Measurements from ENCODE around the gene FBXO27.

The FBXO27 gene

GRCh38 chr19:39059302-39059701 is 27.0 kb upstream of the FBXO27 start:
- Histone ChIP-seq H3K27me3 (ENCODE audit: control insufficient read depth, insufficient read depth, low read length) (no peaks in the 10 kb centered on the region), H3K9ac (ENCODE audit: low read length) (no peak overlapping the region), H3K36me3 (ENCODE audit: control insufficient read depth, insufficient read depth, low read length) (no peaks in the 10 kb centered on the region), H3K4me3 (ENCODE audit: low read length) (no peak overlapping the region), H3K4me1 (ENCODE audit: control insufficient read depth, insufficient read depth, low read length) (no peaks in the 10 kb centered on the region), H3K27ac (ENCODE audit: low read depth, low read length) (no peak overlapping the region)

DNA sequence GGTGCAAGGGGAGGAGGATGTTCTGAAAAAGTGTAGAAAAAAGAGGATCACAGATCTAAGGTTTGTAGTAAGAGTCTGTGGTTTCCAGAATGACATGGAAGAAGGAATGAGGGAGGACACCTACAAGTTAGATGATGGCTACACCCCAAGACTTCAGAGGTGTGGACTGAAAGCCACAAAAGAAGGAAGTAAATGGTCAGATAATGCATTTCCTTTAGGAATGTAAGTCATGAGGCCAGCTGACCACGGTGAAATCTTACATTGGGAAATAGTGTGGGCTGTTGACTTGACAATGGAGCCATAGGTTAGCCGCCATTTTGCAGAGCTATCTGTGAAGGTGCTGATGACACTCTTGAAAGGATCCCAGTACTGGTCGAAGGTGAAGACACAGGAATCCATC is 25.3 kb upstream of the FBXO27 start:
- Histone ChIP-seq H3K4me1 (ENCODE audit: control insufficient read depth, insufficient read depth, low read length) (no peaks in the 10 kb centered on the region), H3K9ac (ENCODE audit: low read length) (no peak overlapping the region), H3K27me3 (ENCODE audit: control insufficient read depth, insufficient read depth, low read length) (no peaks in the 10 kb centered on the region), H3K4me3 (ENCODE audit: low read length) (no peak overlapping the region), H3K27ac (ENCODE audit: low read depth, low read length) (no peak overlapping the region), H3K36me3 (ENCODE audit: control insufficient read depth, insufficient read depth, low read length) (no peaks in the 10 kb centered on the region)

DNA sequence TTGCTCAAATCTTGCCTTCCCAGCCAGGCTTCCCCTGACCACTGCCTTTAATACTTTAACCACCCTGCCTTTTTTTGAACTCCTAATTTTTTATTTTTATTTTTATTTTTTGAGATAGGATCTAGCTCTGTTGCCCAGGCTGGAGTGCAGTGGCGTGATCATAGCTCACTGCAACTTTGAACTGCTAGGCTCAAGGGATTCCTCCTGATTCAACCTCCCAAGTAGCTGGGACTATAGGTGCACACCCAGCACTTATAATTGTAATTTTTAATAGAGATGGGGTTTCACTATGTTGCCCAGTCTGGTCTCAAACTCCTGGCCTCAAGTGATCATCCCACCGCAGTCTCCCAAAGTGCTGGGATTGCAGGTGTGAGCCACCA is 21.7 kb upstream of the FBXO27 start:
- H3K9ac ChIP-seq (ENCODE audit: low read length): no peak overlapping the region
- H3K4me3 ChIP-seq (ENCODE audit: low read length): no peak overlapping the region
- no peaks in the 10 kb centered on the region for H3K36me3 ChIP-seq (ENCODE audit: control insufficient read depth, insufficient read depth, low read length)
- H3K27ac ChIP-seq (ENCODE audit: low read depth, low read length): no peak overlapping the region
- H3K27me3 ChIP-seq (ENCODE audit: control insufficient read depth, insufficient read depth, low read length): no peaks in the 10 kb centered on the region
- H3K4me1 ChIP-seq (ENCODE audit: control insufficient read depth, insufficient read depth, low read length): no peaks in the 10 kb centered on the region

DNA sequence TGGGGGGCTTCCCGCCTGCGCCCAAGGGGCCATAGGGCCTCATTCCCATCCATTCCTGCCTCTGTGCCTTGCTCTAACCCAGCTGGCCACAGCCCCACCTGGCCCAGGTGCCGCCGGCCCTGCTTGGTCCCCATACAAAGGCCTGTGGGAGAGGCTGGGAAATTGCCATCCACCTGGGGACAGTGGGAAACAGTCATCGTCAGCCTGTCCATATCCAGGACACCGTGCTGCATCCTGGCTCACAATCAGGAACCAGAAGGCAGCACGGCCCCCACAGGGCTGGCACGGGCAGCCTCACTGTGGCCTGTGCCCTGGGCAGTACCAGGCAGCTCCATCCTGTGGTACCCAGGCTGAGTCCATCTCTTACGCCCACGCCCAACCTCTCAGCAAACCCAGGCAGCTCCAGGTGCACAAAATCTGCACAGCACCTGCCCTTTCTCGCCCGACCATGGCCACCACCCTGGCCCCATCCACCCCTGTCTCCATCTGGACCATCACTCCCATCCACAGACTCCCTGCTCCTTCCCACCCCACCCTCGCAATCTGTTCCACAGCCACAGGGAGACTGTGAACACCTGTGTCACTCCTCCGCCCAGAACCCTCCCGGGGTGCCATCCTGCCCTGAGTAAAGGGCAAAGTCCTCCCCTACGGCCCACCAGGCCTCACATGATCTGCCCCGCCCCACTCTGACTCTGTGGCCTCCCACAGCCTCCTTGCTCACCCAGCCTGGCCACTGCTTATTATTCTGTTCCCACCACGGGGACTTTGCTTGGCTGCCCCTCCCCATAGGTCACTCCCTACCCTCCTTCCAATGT is 21.1 kb upstream of the FBXO27 start:
- no peak overlapping the region for H3K4me3 ChIP-seq (ENCODE audit: low read length)
- H3K27ac ChIP-seq (ENCODE audit: low read depth, low read length): no peak overlapping the region
- no peaks in the 10 kb centered on the region for H3K27me3 ChIP-seq (ENCODE audit: control insufficient read depth, insufficient read depth, low read length)
- H3K4me1 ChIP-seq (ENCODE audit: control insufficient read depth, insufficient read depth, low read length): no peaks in the 10 kb centered on the region
- no peaks in the 10 kb centered on the region for H3K36me3 ChIP-seq (ENCODE audit: control insufficient read depth, insufficient read depth, low read length)
- H3K9ac ChIP-seq (ENCODE audit: low read length): no peak overlapping the region

DNA sequence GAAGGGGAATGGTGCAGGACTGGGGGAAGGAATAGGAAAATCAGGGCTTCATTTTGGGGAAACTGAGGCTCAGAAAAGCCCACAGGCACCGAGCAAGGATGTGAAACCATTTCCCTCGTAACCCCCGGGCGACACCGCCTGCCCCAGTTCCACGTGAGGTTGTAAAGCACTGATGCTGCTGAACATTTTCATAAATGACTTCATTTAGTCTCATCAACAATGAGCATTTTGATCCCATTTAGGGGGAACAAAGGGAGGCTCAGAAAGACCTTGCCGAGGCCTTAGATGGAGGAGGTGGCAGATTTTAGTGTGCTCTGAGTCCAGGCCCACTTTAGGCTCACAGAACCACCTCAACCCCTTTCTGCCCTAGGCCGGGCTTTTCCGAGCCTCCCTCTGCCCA is 20.5 kb upstream of the FBXO27 start:
- no peak overlapping the region for H3K4me3 ChIP-seq (ENCODE audit: low read length)
- no peaks in the 10 kb centered on the region for H3K36me3 ChIP-seq (ENCODE audit: control insufficient read depth, insufficient read depth, low read length)
- no peak overlapping the region for H3K9ac ChIP-seq (ENCODE audit: low read length)
- H3K27ac ChIP-seq (ENCODE audit: low read depth, low read length): no peak overlapping the region
- no peaks in the 10 kb centered on the region for H3K27me3 ChIP-seq (ENCODE audit: control insufficient read depth, insufficient read depth, low read length)
- H3K4me1 ChIP-seq (ENCODE audit: control insufficient read depth, insufficient read depth, low read length): no peaks in the 10 kb centered on the region

GRCh38 chr19:39052243-39052746 is 19.9 kb upstream of the FBXO27 start:
- Histone ChIP-seq H3K27ac (ENCODE audit: low read depth, low read length) (no peak overlapping the region), H3K36me3 (ENCODE audit: control insufficient read depth, insufficient read depth, low read length) (no peaks in the 10 kb centered on the region), H3K4me3 (ENCODE audit: low read length) (no peak overlapping the region), H3K9ac (ENCODE audit: low read length) (no peak overlapping the region), H3K27me3 (ENCODE audit: control insufficient read depth, insufficient read depth, low read length) (no peaks in the 10 kb centered on the region), H3K4me1 (ENCODE audit: control insufficient read depth, insufficient read depth, low read length) (no peaks in the 10 kb centered on the region)

- Histone ChIP-seq H3K4me1 (ENCODE audit: control insufficient read depth, insufficient read depth, low read length) (no peaks in the 10 kb centered on the region), H3K36me3 (ENCODE audit: control insufficient read depth, insufficient read depth, low read length) (no peaks in the 10 kb centered on the region), H3K9ac (ENCODE audit: low read length) (no peak overlapping the region), H3K4me3 (ENCODE audit: low read length) (no peak overlapping the region), H3K27me3 (ENCODE audit: control insufficient read depth, insufficient read depth, low read length) (no peaks in the 10 kb centered on the region), H3K27ac (ENCODE audit: low read depth, low read length) (no peak overlapping the region)
Measured at GRCh38 chr19:39047073-39047472, 14.7 kb upstream of the FBXO27 start.

DNA sequence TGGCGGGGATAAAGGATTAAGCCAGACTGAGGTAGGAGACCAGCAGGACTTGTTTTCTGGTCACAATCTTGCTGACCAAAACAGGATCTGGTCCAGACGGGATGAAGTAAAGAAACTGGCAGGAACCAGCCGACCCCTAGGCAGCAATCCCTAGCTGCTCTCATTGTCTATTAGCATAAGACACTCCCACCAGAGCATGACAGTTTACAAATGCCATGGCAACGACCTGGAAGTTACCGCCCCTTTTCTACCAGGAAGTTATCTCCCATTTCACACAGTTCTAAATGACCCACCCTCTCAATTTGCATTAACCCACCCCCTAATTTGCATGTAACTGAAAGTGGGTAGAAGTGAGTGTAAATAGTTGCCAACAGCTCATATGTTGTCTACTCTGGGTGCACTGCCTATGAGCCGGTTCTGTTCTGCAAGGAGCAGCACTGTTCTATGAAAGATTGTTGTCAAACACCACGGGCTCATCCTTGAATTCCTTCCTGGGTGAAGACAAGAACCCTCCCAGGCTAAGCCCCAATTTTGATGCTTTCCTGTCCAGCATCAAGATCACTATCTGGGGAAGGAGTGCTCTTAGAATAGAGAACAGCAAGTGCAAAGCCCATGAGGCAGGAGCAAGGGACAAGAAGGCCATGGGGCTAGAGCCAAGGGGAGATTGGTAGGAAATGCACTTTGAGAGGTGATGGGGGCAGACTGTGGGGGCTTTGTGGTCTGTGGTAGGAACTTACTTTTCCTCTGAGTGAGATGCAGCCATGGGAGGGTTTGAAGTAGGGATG is 13.9 kb upstream of the FBXO27 start:
- Histone ChIP-seq H3K4me1 (ENCODE audit: control insufficient read depth, insufficient read depth, low read length) (no peaks in the 10 kb centered on the region), H3K27ac (ENCODE audit: low read depth, low read length) (no peak overlapping the region), H3K36me3 (ENCODE audit: control insufficient read depth, insufficient read depth, low read length) (no peaks in the 10 kb centered on the region), H3K4me3 (ENCODE audit: low read length) (no peak overlapping the region), H3K27me3 (ENCODE audit: control insufficient read depth, insufficient read depth, low read length) (no peaks in the 10 kb centered on the region), H3K9ac (ENCODE audit: low read length) (no peak overlapping the region)

- Histone ChIP-seq H3K4me3 (ENCODE audit: low read length) (no peak overlapping the region), H3K9ac (ENCODE audit: low read length) (no peak overlapping the region), H3K27ac (ENCODE audit: low read depth, low read length) (no peak overlapping the region), H3K27me3 (ENCODE audit: control insufficient read depth, insufficient read depth, low read length) (no peaks in the 10 kb centered on the region), H3K36me3 (ENCODE audit: control insufficient read depth, insufficient read depth, low read length) (no peaks in the 10 kb centered on the region), H3K4me1 (ENCODE audit: control insufficient read depth, insufficient read depth, low read length) (no peaks in the 10 kb centered on the region)
Measured at GRCh38 chr19:39045506-39045905, 13.2 kb upstream of the FBXO27 start.

DNA sequence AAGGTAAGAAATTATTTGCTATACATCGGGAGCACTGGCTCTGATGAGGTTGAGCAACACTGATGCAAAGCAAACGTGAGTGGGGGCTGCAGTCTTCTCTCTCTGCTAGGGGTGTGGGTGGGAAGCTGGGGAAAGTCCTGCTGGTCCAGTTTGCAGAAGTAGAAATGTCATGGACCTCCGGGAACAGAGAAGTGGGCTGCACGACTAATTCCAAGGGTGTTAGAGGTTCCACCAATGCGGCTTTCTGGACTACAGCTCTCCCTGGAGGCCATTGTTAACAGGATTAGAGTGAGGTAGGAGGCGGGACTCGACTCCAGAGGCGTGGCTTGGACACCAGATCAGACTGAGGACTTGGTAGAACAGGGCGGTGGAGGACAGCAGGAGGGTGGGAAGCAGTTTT is 5.7 kb upstream of the FBXO27 start:
- no peaks in the 10 kb centered on the region for H3K36me3 ChIP-seq (ENCODE audit: control insufficient read depth, insufficient read depth, low read length)
- H3K9ac ChIP-seq (ENCODE audit: low read length): no peak overlapping the region
- no peak overlapping the region for H3K27ac ChIP-seq (ENCODE audit: low read depth, low read length)
- no peaks in the 10 kb centered on the region for H3K27me3 ChIP-seq (ENCODE audit: control insufficient read depth, insufficient read depth, low read length)
- H3K4me3 ChIP-seq (ENCODE audit: low read length): no peak overlapping the region
- H3K4me1 ChIP-seq (ENCODE audit: control insufficient read depth, insufficient read depth, low read length): no peaks in the 10 kb centered on the region

DNA sequence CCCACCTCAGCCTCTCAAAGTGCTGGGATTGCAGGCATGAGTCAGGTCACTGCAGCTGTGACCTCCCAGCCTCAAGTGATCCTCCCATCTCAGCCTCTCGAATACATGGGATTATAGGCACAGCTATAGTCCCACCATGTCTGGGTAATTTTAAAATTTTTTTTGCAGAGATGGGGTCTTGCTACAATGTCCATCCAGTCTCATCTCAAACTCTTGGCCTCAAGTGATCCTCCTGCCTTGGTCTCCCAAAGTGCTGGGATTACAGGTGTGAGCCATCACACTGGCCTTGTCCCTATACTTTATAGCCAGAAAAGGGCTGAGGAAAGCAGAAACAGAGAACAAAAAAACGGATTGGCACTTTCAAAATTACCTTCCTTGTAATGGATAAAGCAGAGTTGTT is 4.8 kb upstream of the FBXO27 start:
- H3K27ac ChIP-seq (ENCODE audit: low read depth, low read length): no peak overlapping the region
- H3K36me3 ChIP-seq (ENCODE audit: control insufficient read depth, insufficient read depth, low read length): no peaks in the 10 kb centered on the region
- no peaks in the 10 kb centered on the region for H3K27me3 ChIP-seq (ENCODE audit: control insufficient read depth, insufficient read depth, low read length)
- no peak overlapping the region for H3K9ac ChIP-seq (ENCODE audit: low read length)
- no peak overlapping the region for H3K4me3 ChIP-seq (ENCODE audit: low read length)
- H3K4me1 ChIP-seq (ENCODE audit: control insufficient read depth, insufficient read depth, low read length): no peaks in the 10 kb centered on the region

GRCh38 chr19:39036581-39036980 is 4.2 kb upstream of the FBXO27 start:
- Histone ChIP-seq H3K27ac (ENCODE audit: low read depth, low read length) (no peak overlapping the region), H3K36me3 (ENCODE audit: control insufficient read depth, insufficient read depth, low read length) (no peaks in the 10 kb centered on the region), H3K4me3 (ENCODE audit: low read length) (no peak overlapping the region), H3K4me1 (ENCODE audit: control insufficient read depth, insufficient read depth, low read length) (no peaks in the 10 kb centered on the region), H3K27me3 (ENCODE audit: control insufficient read depth, insufficient read depth, low read length) (no peaks in the 10 kb centered on the region), H3K9ac (ENCODE audit: low read length) (no peak overlapping the region)

Data from rectal smooth muscle tissue (tissue), 1 donor.